HUES6 (cell line): ENCODE measurements around the gene BICD2.
A peak's percentile ranks its signal among the peaks of the same experiment; 100 is the strongest.
"Not testable (repeated sequence)": the region's sequence is repeated elsewhere in the genome, so short reads cannot be mapped to it uniquely, and the experiment has no call there.

Source experiments
- H3K27ac ChIP-seq: 2 replicates; pipeline ENCODE4 v1.7.0; 2013; ENCODE audit warnings: low read depth, mild to moderate bottlenecking, low read length, inconsistent platforms
- H3K27me3 ChIP-seq: 2 replicates; pipeline ENCODE4 v1.6.1; 2013; ENCODE audit warnings: low read length; ENCODE audit not compliant: control insufficient read depth, insufficient read depth
- H3K36me3 ChIP-seq: 2 replicates; pipeline ENCODE4 v1.6.1; 2013; ENCODE audit warnings: low read length; ENCODE audit not compliant: control insufficient read depth, insufficient read depth
- H3K4me1 ChIP-seq: 2 replicates; pipeline ENCODE4 v1.6.1; 2013; ENCODE audit warnings: low read length; ENCODE audit not compliant: control insufficient read depth, insufficient read depth
- H3K4me3 ChIP-seq: 2 replicates; pipeline ENCODE4 v1.5.1; 2013; ENCODE audit warnings: low read depth, low read length
- H3K9ac ChIP-seq: one replicate; pipeline ENCODE4 v1.6.1; 2013; ENCODE audit warnings: mild to moderate bottlenecking, low read length
- H3K9me3 ChIP-seq: 2 replicates; pipeline ENCODE4 v1.6.1; 2013; ENCODE audit warnings: low read depth, low read length; ENCODE audit not compliant: control insufficient read depth, insufficient read depth

The BICD2 gene

DNA sequence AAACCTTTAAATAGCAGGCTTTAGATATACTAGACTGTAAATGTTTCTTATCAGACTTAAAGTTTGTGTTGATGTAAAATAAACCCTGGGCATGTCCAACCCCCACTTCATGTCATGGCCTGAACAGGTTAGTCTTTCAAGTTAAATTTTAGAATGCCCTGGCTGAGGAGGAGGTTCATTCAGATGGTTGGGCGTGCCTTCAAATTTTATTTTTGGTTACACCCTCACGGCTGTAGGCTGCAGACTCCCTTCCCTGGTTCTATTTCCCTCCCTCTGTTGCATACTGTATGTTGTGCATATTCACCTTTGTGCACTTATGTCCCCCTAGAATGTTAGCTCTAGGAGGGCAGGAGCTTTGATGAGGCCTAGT is 5.3 kb upstream of the BICD2 start:
- H3K9ac ChIP-seq, result no peak overlapping the region
- H3K36me3 ChIP-seq, result no peaks in the 10 kb centered on the region
- no peaks in the 10 kb centered on the region for H3K9me3 ChIP-seq
- H3K4me3 ChIP-seq, result no peak overlapping the region
- H3K27ac ChIP-seq, result no peak overlapping the region
- peaks cover 22% of the 10 kb centered on the region for H3K4me1 ChIP-seq
- no peaks in the 10 kb centered on the region for H3K27me3 ChIP-seq

DNA sequence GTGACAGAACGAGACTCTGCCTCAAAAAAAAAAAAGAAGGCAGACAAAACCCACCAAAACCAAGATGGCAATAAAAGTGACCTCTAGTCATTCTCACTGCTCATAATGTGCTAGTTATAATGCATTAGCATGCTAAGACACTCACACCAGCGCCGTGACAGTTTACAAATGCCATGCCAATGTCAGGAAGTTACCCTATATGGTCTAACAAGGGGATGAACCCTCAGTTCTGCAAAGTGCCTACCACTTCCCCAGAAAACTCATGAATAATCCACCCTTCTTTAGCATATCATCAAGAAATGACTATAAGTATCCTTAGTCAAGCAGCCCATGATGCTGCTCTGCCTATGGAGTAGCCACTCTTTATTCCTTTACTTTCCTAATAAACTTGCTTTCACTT is 4.7 kb upstream of the BICD2 start:
- Histone ChIP-seq H3K27ac (no peak overlapping the region), H3K4me3 (no peak overlapping the region), H3K4me1 (peaks cover 22% of the 10 kb centered on the region), H3K27me3 (no peaks in the 10 kb centered on the region), H3K36me3 (no peaks in the 10 kb centered on the region), H3K9ac (no peak overlapping the region), H3K9me3 (no peaks in the 10 kb centered on the region)

DNA sequence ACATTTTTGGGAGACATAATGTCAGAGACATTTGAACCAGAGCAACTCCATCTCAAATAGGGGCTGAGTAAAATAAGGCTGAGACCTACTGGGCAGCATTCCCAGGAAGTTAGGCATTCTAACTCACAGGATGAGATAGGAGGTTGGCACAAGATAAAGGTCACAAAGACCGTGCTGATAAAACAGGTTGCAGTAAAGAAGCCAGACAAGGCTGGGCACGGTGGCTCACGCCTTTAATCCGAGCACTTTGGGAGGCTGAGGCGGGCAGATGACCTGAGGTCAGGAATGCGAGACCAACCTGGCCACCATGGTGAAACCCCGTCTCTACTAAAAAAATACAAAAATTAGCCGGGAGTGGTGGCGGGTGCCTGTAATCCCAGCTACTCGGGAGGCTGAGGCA is 4.2 kb upstream of the BICD2 start:
- peaks cover 23% of the 10 kb centered on the region for H3K4me1 ChIP-seq
- H3K27me3 ChIP-seq, H3K27ac ChIP-seq, H3K9ac ChIP-seq, H3K9me3 ChIP-seq, H3K36me3 ChIP-seq, H3K4me3 ChIP-seq: not testable (repeated sequence)

DNA sequence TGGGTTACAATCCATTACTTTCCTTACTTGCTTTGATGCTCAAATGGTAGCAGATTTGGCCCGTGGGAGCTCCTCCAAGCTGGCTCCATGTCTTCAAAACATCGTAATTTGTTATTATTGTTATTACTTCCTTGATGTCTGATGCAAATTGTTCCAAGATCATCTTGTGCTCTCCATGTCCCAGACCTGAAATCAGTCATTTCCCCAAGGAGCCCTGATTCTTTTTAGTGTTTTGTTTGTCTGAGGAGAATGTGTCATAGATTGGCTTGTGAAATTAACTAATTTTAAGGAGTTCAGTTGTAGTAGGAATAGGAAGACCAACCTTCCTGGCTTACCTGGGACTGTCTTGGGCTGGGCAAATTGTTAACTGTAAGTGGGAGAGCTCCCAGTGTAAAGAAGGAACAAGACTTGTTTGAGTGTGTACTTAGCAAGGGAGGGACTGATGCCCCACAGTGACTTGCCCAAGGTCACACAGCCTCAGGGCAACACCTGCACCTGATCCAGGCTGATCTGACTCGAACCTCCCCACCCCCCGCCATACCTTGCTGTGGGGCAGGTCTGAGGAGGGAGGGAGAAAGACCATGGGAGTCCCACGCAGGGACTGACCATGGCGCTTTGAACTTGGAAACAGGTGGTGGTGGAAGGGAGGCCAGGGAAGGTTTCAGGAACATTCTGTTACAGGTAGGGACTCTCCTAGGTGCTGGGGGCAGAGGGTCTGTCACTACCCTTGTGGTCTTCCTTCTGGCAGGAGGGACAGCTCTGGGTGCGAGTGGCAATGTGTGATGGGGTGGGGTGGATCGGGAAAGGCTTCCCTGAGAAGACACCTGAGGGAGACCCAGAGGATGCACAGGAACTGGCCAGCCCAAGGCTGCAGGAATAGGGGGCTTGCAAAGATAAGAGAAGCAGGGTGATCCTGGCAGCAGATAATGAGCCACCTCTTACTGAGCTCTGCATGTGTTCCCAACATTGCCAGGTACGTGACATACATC is 2.7 kb upstream of the BICD2 start:
- Histone ChIP-seq H3K9me3 (no peaks in the 10 kb centered on the region), H3K4me3 (no peak overlapping the region), H3K27me3 (no peaks in the 10 kb centered on the region), H3K27ac (no peak overlapping the region), H3K36me3 (no peaks in the 10 kb centered on the region), H3K9ac (no peak overlapping the region), H3K4me1 (peaks cover 37% of the 10 kb centered on the region)

DNA sequence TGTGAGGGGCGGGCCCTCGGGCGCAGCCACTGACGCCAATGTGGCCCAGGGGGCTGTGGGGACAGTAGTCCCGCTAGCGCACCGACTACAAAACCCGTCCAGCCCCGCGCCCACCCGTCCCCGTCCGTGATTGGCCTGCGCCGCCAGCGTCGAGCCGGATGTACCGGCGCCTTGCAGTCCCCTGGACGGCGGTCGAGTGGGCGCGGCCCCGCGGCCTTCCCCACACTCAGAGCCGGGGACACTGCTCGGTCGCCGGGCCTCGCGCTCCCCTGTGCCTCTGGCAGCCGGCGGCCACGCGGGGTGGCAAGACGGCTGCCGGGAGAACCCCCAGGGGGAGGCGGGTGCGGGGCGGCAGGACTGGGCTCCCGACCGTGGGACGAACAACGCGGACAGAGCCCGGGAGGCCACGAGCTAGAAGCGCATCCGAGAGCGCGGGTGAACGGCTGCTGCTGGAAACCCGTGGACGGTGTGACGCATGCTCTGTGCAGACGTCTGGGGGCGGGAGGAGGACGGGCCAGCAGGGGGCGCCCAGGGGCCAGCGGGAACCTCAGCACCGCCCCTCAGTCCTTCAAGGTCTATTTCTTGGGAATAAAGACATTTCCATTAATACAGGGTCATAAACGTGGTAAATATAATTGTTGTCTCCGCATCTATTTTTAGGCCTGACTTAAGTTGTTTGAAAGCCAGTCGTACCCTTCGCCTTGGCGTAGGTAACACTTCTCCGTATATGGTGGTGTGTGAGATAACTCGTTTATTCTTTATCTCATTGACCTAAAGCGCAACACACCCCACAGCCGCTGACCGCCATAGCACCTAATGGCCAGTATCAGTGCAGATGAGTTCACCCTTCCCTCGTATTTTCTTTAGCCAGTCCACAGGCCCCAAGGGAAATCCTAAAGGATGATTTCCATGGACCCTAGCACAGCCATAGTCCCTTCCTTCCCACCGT is 629 bp upstream of the BICD2 start:
- peak overlapping the region; percentile 89 for H3K4me3 ChIP-seq
- peaks cover 36% of the 10 kb centered on the region for H3K4me1 ChIP-seq
- H3K9me3 ChIP-seq, result no peaks in the 10 kb centered on the region
- peak overlapping the region; percentile 99 for H3K27ac ChIP-seq
- peak overlapping the region; percentile 95 for H3K9ac ChIP-seq
- no peaks in the 10 kb centered on the region for H3K27me3 ChIP-seq
- H3K36me3 ChIP-seq, result no peaks in the 10 kb centered on the region

DNA sequence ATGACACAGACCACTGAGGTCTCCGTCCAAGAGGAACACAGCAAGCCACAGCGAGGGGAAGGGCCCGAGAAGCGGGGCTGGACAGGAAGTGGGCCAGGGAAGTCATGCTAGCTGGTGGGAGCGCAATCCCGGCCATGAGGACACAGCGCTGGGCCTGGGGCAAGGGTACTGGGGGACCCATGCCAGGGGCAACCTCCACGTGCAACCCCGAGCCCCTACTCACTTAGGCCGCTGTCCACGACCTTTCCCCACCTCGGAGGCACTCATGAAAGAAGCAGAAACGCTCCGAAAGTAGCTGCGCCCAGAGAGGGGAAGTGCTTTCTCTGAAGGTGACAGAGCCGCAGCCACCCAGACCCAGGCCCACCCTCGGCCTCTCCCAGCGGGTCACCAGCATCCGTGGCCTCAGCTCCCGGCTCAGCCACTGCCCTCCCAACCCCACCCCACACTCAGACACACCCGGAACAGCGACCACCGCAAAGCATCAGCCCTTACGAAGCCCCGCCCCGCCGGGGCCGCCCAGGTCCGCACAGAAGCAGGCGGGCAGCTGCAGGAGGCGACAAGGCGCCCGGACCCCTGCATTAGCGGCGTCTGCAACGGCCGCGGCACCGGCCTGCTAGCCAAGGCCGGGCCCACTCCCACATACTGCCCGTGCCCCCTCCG is 782 bp downstream of the BICD2 start:
- Histone ChIP-seq H3K4me1 (peaks cover 32% of the 10 kb centered on the region), H3K9ac (peak overlapping the region; percentile 75), H3K27me3 (no peaks in the 10 kb centered on the region), H3K4me3 (peak overlapping the region; percentile 97), H3K36me3 (no peaks in the 10 kb centered on the region), H3K9me3 (no peaks in the 10 kb centered on the region), H3K27ac (peak overlapping the region; percentile 15; the same call in 1 of the 2 replicates)

DNA sequence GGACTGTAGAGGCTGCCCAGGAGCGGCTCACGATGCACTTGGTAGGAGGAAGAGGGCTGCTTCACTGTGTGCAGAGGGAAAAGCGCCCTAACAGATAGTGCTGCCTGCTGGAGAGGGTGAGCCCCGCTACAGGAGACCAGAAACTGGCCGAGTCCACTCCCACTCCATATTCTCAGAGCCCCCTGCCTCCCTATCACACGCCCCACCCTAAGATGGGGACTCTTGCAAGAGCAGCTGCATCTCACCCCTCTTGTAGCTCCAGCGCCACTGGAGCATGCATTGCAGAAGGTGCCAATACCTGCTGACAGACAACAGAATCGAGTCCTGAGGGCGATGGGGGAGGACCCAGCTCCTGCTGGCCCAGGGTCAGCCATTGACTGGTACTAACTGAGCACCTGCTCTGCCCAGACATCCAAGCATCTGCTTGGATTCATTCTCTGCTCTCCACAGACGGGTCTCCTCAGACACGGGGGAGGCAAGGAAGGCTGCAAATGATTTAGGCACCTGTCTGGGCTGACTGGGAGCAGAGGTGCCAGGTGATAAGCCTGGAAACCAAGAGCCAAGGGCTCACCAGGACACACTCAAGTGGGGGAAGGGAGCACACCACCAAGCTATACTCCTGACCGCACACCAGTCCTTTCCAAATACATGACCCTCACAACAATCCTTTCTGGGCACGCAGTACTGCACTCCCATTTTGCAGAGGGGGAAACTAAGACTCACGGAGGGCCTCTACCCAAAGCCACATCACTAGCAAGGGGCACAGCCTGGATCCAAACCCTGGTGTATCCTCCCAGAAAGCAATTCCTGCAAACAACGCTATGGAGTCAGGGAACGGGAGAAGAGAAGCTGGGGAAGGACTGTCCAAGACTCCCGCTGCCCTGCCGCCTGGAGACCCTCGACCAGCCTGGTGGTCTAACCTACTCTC is 1.6 kb downstream of the BICD2 start:
- Histone ChIP-seq H3K36me3 (no peaks in the 10 kb centered on the region), H3K27me3 (no peaks in the 10 kb centered on the region), H3K9me3 (no peaks in the 10 kb centered on the region), H3K4me1 (peaks cover 32% of the 10 kb centered on the region), H3K4me3 (peak overlapping the region; percentile 97), H3K27ac (no peak overlapping the region), H3K9ac (peak overlapping the region; percentile 75)

DNA sequence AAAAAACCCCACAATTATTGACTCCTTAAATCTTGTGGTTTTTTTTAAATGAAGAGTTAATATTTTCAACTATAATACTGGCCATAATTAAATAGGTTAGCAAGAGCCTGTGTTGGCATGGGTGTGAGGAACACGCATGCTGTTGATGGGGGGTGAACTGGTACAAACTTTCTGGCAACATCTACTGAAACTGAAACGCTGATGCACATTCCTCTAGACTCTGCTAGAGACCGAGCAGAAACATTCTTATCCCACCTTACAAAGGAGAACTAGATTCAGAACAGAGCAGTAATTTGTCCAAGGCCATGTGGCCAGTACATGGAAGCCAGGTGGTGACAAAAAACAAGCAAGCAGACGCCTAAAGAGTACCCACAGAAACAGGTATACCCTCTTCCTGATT is 2.4 kb downstream of the BICD2 start:
- Histone ChIP-seq H3K9ac (no peak overlapping the region), H3K9me3 (no peaks in the 10 kb centered on the region), H3K27ac (no peak overlapping the region), H3K36me3 (no peaks in the 10 kb centered on the region), H3K4me3 (no peak overlapping the region), H3K27me3 (no peaks in the 10 kb centered on the region), H3K4me1 (peaks cover 32% of the 10 kb centered on the region)

DNA sequence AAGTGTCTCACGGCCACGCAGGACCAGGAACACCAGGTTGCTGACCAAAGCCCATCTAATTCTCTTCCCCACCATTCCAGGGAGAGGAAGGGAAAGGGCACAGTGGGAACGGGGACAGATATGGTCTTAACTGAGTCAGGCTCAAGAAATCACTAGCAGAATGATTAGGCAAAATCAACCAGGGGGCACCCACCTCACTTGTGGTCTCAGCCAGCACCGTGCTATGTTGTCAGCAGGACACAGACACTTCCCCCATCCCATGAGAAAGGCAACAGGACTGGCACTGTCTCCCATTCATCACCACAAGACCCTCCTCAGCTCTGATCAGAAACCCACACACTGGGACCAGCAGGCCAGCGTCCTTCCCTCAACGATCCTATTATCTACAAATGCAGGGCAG is 2.9 kb downstream of the BICD2 start:
- Histone ChIP-seq H3K9ac (no peak overlapping the region), H3K9me3 (no peaks in the 10 kb centered on the region), H3K4me3 (no peak overlapping the region), H3K27ac (no peak overlapping the region), H3K36me3 (no peaks in the 10 kb centered on the region), H3K4me1 (peaks cover 32% of the 10 kb centered on the region), H3K27me3 (no peaks in the 10 kb centered on the region)

DNA sequence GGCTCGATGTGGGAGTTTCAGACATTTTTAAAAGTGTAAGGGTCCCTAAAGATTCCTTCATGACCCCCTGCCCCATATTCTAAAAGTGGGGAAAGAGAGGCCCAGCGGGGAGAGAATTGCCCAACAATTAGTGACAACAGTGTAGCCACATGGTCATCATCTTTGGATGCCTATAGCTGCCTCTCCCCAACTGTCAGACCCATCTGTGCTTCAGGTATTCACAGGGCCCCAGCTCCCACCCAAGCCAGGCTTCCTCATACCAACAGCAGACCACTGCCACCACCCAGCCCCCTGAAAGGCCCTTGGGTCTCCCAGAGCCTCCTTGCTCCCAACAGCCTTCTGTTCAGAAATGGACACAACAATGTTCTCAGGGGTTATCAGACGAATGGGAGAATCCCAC is 4.1 kb downstream of the BICD2 start:
- no peak overlapping the region for H3K4me3 ChIP-seq
- no peak overlapping the region for H3K9ac ChIP-seq
- H3K27me3 ChIP-seq, result no peaks in the 10 kb centered on the region
- H3K9me3 ChIP-seq, result peaks cover 5% of the 10 kb centered on the region
- peaks cover 5% of the 10 kb centered on the region; the same call in 1 of the 2 replicates for H3K36me3 ChIP-seq
- no peak overlapping the region for H3K27ac ChIP-seq
- peaks cover 30% of the 10 kb centered on the region for H3K4me1 ChIP-seq
